PC-9 (cell line): Measurements from ENCODE around the gene KASH5.

Source experiments
- CTCF ChIP-seq: fragments of 200-600 bp; sonication (generic); conservative IDR thresholded peaks from 2 replicates; pipeline ENCODE4 v1.6.1; 2017; ENCODE audit warnings: mixed run types, antibody characterized with exemption, mild to moderate bottlenecking, moderate library complexity
- EZH2 ChIP-seq: fragments of 200-600 bp; sonication (generic); IDR thresholded peaks from 2 replicates; pipeline ENCODE4 v1.8.0; 2017; ENCODE audit warnings: antibody characterized with exemption, low read depth

- TF ChIP-seq CTCF: no peak
- no peak for TF ChIP-seq EZH2
These were observed 19.5 kb downstream of the KASH5 start for GRCh38 chr19:49407482-49408015.
